ENCODE data around the gene SYCP2L. TPM values are rescaled to one million over a fixed set of nuclear protein-coding genes. Genes with fewer than 3 reads are reported as not detected.

Gene SYCP2L
- total and polyA plus RNA-seq, 8 donors, result 1.1 to 2.3 (median 1.4) TPM

GRCh38 chr6:10939840-10940239 is 53.0 kb downstream of the SYCP2L start:
- H3K9me3 ChIP-seq, result no peaks in the 10 kb centered on the region
- 84 to 92% methylated on average over 2 of the region's 2 CpGs for WGBS, 2 donors
- H3K36me3 ChIP-seq, result no peaks in the 10 kb centered on the region
- no peak for TF ChIP-seq CTCF (IDR thresholded peaks at IDR 0.05)
- DNase-seq (no peak), ATAC-seq (no peak), FAIRE-seq (no peak)
- H3K27me3 ChIP-seq, result no peaks in the 10 kb centered on the region
- H3K4me3 ChIP-seq, result no peak overlapping the region
- intact Hi-C loops (cut with DNase I), result no loop called here
- H3K27ac ChIP-seq, result no peak overlapping the region
- H3K4me1 ChIP-seq, result no peaks in the 10 kb centered on the region

- DNase-seq (no peak), ATAC-seq (no peak), FAIRE-seq (no peak)
- H3K27me3 ChIP-seq, result no peaks in the 10 kb centered on the region
- TF ChIP-seq CTCF (IDR thresholded peaks at IDR 0.05), result no peak
- intact Hi-C loops (cut with DNase I), result no loop called here
- 73 to 81% methylated on average over 1 of the region's 1 CpG for WGBS, 2 donors
- no peak overlapping the region for H3K4me3 ChIP-seq
- H3K9me3 ChIP-seq, result no peaks in the 10 kb centered on the region
- no peak overlapping the region for H3K27ac ChIP-seq
- no peaks in the 10 kb centered on the region for H3K36me3 ChIP-seq
- H3K4me1 ChIP-seq, result no peaks in the 10 kb centered on the region
These were observed 59.0 kb downstream of the SYCP2L start for GRCh38 chr6:10945845-10946244.

GRCh38 chr6:10947966-10948365 is 61.1 kb downstream of the SYCP2L start:
- ATAC-seq (no peak), DNase-seq (no peak), FAIRE-seq (no peak)
- intact Hi-C loops (cut with DNase I), result no loop called here
- H3K36me3 ChIP-seq, result no peaks in the 10 kb centered on the region
- no peaks in the 10 kb centered on the region for H3K9me3 ChIP-seq
- TF ChIP-seq CTCF (IDR thresholded peaks at IDR 0.05), result no peak
- no peaks in the 10 kb centered on the region for H3K4me1 ChIP-seq
- H3K27me3 ChIP-seq, result no peaks in the 10 kb centered on the region
- H3K4me3 ChIP-seq, result no peak overlapping the region
- H3K27ac ChIP-seq, result no peak overlapping the region
- 84 to 92% methylated on average over 5 of the region's 5 CpGs for WGBS, 2 donors

- FAIRE-seq (no peak), ATAC-seq (no peak), DNase-seq (no peak)
- Histone ChIP-seq H3K4me3 (no peak overlapping the region), H3K27me3 (no peaks in the 10 kb centered on the region), H3K27ac (no peak overlapping the region), H3K9me3 (no peaks in the 10 kb centered on the region), H3K36me3 (no peaks in the 10 kb centered on the region), H3K4me1 (no peaks in the 10 kb centered on the region)
- intact Hi-C loops (cut with DNase I), result loop anchor here in 2 of 3 donors (5.0 kb wide), 2 partner anchors 117 to 122 kb away; no protein-coding TSS in a partner anchor
- no peak for TF ChIP-seq CTCF (IDR thresholded peaks at IDR 0.05)
- WGBS, 2 donors, result 79 to 87% methylated on average over 6 of the region's 6 CpGs
These were observed 63.0 kb downstream of the SYCP2L start for GRCh38 chr6:10949579-10950490.

Data from pancreas (tissue), 10 donors.